GM19395 (cell line): ENCODE measurements around the gene KIFC1.
A peak's percentile ranks its signal among the peaks of the same experiment; 100 is the strongest.
"Not testable (repeated sequence)": the region's sequence is repeated elsewhere in the genome, so short reads cannot be mapped to it uniquely, and the experiment has no call there.

Source experiments
- ATAC-seq: cut with Tn5 transposase; IDR thresholded peaks from one replicate; pipeline ENCODE4 v1.9.1; 2021; ENCODE audit warnings: mild to moderate bottlenecking, moderate library complexity; ENCODE audit not compliant: unreplicated experiment

KIFC1 gene

DNA sequence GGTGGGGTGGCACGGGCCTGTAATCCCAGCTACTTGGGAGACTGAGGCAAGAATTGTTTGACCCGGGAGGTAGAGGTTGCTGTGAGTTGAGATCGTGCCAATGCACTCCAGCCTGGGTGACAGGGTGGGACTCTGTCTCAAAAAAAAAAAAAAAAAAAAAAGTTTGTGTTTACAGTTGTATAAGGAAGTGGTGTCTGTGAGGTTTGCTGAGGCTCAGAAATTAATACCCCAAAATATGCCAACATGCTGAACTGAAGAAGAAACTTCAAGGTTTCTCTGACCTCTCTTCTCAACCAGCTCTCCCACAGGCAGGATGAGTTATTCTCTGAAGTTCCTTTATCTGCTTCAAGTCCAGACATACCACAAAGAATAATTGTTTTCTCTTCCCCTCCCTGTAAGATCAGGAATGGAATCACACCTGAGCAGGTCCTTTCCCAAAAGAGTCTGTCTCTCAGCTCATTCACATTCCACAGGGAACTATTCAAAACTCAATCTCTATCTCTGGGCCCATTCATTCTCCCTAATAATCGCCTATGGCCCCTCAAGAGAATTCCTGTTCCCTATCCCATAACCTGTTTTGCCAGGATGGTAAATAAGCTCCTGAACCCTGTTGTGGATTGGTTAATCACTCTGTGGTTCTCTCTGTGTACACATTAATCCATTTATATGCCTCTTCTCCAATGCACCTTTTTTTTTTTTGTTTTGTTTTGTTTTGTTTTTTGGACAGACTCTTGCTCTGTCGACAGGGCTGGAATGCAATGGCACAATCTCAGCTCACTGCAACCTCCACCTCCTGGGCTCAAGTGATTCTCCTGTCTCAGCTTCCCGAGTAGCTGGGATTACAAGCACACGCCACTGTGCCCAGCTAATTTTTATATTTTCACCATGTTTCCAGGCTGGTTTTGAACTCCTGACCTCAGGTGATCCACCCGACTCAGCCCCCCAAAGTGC lies 17.4 kb upstream of the KIFC1 start:
- ATAC-seq: no peak

DNA sequence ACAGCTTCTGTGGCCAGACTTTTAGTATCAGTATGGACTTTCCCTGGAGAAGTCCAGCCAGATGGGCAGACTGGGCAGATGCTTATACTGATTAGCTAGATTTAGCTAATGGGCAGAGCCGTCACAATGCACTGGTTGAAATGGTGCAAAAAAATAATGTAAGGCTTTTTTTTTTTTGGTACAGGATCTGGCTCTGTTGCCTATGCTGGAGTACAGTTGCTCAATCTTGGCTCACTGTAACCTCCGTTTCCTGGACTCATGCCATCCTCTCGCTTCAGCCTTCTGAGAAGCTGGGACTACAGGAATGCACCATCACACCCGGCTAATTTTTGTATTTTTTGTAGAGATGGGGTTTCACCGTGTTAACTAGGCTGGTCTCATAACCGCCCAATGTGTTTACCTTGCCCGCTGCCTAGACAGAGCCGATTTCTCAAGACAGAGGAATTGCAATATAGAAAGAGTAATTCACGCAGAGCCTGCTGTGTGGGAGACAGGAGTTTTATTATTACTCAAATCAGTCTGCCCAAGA lies 16.4 kb upstream of the KIFC1 start:
- no peak for ATAC-seq

DNA sequence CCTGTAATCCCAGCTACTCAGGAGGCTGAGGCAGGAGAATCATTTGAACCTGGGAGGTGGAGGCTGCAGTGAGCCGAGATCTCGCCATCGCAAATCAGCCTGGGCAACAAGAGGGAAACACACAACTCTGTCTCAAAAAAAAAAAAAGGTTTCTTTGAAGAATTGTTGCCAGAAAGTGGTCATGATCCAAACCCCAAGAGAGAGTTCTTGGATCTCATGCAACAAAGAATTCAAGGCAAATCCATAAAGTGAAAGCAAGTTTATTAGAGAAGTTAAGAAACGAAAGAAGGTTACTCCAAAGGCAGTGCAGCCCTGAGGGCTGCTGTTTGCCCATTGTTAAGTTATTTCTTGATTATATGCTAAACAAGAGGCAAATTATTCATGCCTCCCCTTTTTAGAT lies 14.5 kb upstream of the KIFC1 start:
- ATAC-seq: no peak

DNA sequence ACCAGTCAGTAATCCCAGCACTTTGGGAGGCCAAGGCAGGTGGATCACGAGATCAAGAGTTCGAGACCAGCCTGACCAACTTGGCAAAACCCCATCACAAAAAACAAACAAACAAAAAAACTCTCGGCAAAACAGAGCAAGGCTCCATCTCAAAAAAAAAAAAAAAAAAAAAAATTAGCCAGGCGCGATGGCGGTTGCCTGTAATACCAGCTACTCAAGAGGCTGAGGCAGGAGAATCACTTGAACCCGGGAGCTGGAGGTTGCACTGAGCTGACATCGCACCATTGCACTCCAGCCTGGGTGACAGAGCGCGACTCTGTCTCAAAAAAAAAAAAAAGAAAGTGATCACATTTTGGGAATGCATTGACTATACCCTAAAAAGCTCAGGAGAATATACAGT lies 12.4 kb upstream of the KIFC1 start:
- not testable (repeated sequence) for ATAC-seq

DNA sequence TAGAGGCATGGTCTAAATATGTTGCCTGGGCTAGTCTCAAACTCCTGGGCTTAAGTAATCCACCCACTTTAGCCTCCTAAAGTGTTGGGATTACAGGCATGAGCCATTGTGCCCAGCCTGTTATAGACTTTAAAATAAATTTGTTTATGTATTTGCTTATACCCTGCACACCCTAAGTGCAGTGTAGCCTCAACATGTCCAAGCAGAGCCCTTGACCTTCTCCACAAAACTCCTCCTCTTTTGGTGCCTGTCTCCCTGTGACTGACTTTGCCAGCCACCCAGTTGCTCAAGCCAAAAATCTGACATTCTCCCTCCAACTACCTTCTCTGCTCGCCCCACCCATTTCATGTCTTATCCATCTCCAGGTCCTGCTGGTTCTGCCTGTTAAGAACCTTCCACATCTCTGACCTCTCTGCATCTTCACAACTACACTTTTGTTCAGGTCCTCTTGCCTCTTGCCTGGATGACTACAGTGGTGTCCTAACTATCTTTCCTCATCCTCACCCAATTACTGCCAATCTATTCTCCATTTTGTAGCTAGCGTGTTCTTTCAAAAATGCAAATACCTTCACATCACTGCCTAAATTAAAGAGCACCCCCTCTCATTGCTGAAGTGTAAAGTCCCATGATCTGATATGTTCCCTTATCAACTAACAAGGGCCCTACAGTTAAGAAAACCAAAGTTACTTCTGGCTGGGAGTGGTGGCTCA lies 11.2 kb upstream of the KIFC1 start:
- ATAC-seq: no peak

DNA sequence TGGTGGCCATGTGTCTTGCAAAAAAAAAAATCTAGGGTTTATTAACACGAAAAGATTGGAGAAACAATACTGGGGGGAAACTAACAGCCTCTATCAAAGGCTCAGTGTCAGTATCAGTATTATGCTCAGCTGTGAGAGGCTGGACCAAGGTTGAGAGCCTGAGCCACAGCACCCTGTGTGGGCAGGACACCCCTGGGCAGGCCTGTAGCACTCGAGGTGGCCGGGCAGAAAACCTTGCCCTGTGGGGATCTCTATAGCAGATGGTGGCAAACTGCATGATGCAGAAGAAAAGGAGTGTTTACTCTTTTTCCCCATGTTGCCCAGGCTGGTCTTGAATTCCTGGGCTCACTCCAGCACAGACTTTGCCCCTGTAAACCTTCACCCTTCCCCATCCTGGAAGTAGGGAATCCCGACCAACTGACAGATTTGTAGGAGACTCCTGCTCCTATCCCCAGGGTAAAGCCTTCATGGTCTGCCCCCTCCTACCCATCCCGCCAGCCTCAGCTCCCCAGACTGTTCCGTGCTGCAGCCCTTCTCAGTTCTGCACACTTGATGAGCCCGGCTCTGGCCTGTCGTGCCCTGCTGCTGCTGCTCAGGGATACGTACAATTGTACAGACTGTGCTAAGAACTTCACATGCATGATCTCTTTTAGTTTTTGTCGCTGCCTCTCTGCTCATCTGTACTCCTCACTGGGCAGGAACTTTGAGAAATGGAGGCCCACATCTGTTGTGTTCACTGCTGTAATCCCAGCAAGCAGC lies 8.0 kb upstream of the KIFC1 start:
- ATAC-seq: no peak

DNA sequence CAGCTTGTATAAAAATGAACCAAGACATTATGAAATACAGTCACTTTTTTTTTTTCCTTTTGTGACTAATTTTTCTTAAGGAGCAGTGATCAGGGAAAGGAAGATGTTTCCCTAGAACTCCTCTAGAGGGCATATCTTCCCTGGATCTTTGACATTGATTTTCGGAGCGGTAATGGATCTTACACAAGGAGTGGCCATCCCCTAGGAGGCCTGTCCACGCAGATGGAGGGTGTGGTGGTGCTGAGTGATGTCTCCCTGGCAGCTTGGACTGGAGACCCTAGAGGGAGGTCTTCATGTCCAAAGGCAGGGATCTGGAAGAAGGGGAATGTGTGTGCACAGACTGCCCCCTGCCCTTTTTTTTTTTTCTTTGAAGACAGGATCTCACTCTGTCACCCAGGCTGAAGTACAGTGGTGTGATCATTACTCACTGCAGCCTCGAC lies 7.0 kb upstream of the KIFC1 start:
- ATAC-seq: no peak

DNA sequence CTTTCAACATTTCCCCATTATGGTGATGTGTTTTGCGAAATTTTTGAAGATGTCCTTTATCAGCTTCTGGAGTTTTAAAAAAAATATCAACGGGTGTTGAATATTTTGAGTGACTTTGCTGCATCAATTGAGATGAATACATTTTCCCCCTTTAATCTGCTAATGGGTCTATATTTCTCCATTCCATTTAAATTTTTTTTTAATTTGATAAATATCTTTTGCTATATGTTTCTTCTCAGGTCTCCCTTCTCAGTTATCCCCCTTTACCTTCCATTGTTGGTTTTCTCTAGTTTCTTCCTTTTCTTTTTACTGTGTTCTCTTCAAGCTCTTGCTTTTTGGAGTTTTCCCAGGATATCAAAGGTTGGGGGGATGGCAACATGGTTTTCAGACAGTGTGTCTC lies 1.4 kb upstream of the KIFC1 start:
- ATAC-seq: no peak

DNA sequence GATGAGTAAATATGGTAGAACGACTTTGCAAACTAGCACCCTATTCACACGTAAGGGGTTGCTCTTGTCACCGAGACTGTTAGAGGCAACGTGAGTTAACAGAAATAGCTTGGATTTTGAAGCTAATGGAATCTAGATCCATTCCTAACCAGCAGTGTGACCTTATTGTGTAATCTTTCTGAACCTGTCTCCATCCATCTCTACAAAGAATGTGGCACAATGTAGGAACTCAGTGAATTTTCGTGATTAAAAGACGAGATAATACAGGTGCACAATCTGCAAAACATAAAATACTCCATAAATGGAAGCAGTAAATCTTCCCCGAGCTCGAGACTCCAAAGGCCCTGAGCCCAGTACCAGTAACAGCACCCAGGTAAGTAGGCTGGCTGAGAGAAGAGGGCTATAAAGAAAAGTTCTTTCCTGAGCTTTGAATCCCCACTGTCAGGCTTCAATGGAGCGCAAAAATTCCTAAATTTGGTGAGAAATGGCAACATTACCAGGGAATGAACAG lies 801 bp upstream of the KIFC1 start:
- ATAC-seq: peak; percentile 1

DNA sequence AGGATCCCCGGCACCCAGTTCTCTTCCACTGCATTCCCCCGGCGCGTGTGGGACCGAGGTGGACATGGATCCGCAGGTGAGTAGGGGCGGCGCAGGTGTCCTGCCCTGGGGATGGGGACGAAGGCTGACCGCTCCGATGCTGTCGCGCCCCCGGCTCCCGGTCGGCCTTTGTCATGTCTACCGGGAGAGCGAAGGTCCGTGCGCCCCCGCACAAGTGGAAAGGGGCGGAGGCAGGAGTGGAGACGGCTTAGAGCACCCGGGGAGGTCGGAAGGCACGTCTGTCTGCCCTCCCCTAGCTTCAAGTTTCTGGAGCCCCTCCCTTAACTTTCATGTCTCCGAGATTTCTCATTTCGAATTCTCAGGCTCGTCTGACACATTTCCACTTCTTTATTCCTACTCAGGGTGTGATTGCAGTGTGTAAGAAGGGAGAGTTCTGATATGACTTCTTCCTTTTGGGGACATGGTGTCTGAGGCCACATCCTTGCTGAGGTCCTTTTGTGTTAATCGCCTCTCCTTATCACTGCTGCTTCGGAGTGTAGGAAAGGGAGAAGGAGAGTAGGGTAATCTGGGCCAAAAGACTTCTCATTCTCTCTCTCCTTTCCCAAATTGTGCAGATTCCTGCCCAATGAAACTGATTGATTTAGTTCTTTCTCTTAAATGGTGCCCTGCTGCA lies 435 bp downstream of the KIFC1 start:
- peak; percentile 17 for ATAC-seq

DNA sequence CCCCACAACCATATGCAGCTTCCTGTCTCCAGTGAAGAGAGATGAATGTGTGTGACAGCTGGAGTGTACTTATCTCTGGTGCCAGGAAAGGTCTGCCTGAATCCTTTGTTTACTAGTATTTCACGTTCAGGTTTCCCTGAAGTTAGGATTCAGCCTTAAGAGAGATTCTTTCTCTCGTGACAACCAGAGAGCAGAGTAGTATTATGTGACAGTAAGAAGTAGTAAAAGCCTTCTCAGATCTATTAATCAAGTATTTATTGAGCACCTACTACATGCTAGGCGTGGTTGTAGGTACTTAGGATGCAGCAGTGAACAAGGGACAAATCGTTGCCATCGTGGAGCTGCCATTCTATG lies 949 bp downstream of the KIFC1 start:
- ATAC-seq: no peak

DNA sequence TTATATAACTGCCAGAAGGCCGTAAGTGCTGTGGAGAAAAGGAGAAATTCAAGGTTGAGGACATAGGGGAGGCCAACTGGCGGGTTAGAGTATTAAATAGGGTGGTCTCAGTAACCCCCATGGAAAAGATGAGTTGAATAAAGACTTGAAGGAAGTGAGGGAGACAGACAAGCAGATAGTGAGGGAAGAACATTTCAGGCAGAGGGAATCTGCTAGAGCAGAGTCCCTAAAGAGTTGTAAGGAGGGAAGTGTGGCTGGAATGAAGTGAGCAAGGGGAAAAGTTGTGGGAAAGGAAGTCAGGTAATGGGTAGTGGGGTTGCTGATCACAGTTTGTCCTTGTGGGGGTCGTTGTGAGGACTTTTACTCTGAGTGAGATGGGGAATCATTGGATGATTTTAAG lies 1.4 kb downstream of the KIFC1 start:
- ATAC-seq: no peak

DNA sequence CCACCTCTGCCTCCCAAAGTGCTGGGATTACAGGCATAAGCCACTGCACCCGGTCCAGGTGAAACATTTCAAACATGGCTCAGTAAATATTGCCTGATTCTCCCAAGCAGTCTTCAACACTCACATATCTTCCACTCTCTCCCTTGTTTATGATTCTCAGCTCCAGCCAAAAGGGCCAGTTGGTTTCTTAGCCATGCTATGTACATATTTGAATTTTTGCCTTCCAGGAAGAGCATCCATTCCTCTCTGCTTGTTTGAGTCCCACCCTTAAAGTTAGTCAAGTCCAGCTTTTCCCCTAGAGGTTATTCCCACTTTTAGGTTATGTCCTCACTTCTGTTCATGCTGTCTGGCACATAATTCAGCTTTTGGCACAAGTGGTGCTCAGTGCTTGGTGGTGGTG lies 5.9 kb downstream of the KIFC1 start:
- no peak for ATAC-seq

DNA sequence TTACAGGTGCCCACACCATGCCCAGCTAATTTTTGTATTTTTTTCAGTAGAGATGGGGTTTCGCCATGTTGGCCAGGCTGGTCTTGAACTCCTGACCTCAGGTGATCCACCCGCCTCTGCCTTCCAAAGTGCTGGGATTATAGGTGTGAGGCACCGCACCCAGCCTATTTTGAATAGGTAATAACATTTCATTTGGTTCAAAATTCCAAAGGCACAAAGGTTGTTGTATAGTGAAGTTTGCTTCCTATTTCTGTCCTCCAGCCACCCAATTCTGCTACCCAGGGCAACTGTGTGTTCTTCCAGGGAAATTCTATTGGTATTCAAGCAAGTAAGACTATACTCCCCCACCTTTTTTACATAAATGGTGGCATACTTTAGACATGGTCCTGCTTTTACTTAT lies 7.0 kb downstream of the KIFC1 start:
- not testable (repeated sequence) for ATAC-seq

DNA sequence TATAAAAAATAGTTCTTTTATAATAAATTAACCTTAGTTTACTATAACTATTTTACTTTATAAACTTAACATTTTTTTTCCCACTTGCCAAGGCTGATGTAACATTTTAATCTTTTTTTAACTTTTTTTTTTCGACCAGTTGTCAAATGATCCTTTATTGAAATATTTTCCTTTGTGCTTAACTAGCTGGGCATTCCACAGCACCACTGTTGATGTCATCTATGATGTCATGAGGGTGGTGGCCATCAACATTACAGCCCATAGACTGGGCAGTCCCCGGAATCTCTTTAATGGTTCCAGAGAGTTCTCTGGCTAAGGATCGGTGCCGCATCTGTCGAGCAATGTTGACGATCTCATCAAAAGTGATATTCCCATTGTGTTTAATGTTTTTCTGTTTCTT lies 8.3 kb downstream of the KIFC1 start:
- not testable (repeated sequence) for ATAC-seq

DNA sequence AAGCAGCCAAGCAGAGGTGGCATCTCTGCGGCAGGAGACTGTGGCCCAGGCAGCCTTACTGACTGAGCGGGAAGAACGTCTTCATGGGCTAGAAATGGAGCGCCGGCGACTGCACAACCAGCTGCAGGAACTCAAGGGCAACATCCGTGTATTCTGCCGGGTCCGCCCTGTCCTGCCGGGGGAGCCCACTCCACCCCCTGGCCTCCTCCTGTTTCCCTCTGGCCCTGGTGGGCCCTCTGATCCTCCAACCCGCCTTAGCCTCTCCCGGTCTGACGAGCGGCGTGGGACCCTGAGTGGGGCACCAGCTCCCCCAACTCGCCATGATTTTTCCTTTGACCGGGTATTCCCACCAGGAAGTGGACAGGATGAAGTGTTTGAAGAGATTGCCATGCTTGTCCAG lies 13.3 kb downstream of the KIFC1 start:
- no peak for ATAC-seq

DNA sequence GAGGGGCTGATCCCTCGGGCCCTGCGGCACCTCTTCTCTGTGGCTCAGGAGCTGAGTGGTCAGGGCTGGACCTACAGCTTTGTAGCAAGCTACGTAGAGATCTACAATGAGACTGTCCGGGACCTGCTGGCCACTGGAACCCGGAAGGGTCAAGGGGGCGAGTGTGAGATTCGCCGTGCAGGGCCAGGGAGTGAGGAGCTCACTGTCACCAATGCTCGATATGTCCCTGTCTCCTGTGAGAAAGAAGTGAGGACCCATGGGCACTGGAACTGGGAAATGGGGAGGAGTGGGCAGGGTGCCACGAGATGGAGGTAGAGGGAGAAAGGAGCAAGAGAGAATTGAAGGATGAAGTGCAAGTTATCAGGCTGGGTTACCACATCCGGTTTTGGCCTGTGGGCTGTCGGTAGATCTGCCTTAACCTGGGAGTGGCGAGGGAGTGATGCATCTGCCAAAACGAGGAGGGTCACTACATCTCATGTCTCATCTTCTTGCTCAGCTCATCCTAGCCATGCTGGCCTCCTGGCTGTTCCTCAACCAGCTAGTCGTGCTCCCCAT lies 13.8 kb downstream of the KIFC1 start:
- no peak for ATAC-seq

DNA sequence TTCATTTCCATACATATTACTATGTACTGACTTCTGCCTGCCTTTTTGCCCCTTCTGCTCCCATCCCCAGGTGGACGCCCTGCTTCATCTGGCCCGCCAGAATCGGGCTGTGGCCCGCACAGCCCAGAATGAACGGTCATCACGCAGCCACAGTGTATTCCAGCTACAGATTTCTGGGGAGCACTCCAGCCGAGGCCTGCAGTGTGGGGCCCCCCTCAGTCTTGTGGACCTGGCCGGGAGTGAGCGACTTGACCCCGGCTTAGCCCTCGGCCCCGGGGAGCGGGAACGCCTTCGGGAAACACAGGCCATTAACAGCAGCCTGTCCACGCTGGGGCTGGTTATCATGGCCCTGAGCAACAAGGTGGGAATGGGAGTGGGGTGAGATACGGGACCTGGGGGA lies 14.5 kb downstream of the KIFC1 start:
- ATAC-seq: no peak

DNA sequence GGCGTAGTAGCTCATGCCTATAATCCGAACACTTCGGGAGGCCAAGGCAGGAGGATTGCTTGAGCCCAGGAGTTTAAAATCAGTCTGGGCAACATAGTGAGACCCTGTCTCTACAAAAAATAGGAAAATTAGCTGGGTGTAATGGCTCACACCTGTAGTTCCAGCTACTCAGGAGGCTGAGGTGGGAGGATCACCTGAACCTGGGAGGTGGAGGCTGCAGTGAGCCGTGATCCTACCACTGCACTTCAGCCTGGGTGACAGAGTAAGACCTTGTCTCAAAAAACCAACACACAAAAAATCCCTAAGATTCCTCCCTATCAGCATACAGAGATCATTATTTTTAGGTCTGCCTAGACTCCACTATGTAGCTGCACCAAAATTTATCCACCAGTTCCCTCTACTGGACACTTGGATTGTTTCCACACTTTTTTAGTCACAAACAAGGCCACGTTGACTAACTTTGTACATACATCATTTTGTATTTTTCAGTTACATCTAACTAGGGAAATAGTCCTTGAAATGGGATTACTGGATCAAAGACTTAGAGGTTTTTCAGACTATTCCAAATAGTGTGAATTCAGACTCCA lies 15.6 kb downstream of the KIFC1 start:
- ATAC-seq: no peak
